ENCODE data around the gene RRP1.

RRP1 gene

DNA sequence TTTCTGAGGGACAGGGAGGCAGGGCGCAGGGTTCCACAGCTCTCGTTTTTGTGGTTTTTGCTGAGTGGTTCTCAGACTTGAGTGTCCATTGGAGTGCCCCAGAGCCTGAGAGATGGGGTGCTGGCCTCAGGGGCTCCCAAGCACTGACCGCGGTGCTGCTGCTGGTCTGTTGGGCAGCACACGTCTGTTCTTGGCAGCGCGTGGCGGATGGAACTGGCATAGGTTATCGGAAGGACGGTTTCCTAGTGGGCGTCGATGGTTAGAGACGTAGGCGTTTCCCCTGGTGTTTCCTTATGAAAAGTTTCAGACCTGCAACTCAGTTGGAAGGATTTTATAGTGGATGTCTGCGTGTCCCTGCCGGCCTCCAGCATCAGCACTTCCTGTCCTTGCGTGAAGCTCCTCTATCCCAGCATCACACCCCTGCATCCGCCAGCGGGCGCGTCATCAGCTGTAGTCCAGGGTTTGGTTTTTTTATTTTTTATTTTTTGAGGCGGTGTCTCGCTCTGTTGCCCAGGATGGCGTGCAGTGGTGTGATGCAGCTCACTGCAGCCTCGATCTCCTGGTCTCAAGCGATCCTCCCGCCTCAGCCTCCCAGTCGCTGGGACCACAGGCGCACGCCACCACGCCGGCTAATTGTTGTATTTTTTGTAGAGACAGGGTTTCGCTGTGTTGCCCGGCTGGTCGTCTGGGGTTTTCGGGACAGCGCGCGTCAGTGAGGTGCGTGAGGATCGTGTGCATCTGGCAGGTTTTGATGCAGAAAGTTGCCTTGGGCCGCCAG, 11.8 kb downstream of the RRP1 start:
- H3K9me3 Mint-ChIP-seq = no peaks in the 10 kb centered on the region
- no peak overlapping the region for H3K4me3 Mint-ChIP-seq
- no peaks in the 10 kb centered on the region for H3K27me3 Mint-ChIP-seq
- H3K4me1 Mint-ChIP-seq = peaks cover 13% of the 10 kb centered on the region
- DNase-seq (no peak), ATAC-seq (no peak)
- peak overlapping the region in 1 of 2 donors; percentile 27 for H3K27ac Mint-ChIP-seq

DNA sequence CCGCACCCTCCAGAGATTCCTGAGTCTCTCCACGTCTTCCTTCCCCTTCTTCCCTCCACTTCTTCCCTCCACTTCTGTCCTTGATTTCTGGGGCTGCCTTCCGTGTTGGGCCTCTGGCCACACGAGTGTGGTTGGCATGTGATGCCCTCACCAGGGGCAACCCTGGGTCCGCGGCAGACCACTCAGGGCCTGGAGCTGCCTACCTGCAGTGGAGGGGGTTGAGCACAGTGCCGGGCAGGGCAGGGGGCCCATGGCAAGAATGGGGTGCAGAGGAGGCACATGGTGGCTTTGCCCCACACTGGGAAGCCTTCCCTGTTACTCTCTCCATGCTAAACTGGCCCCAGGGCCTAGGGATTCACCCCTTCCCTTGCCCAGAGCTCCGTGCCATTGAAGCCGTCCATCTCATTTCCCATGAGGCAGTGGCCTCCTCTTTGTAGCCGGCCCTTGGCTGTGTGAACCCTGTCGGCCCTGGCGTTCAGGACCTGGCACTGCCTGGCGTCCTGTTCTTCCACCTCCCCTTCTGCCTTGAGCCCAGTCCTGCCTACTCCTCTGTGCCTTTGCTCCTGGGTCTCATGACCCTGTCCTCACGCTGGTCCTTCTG, 13.4 kb downstream of the RRP1 start:
- H3K27ac Mint-ChIP-seq = no peak overlapping the region
- no peaks in the 10 kb centered on the region for H3K27me3 Mint-ChIP-seq

DNA sequence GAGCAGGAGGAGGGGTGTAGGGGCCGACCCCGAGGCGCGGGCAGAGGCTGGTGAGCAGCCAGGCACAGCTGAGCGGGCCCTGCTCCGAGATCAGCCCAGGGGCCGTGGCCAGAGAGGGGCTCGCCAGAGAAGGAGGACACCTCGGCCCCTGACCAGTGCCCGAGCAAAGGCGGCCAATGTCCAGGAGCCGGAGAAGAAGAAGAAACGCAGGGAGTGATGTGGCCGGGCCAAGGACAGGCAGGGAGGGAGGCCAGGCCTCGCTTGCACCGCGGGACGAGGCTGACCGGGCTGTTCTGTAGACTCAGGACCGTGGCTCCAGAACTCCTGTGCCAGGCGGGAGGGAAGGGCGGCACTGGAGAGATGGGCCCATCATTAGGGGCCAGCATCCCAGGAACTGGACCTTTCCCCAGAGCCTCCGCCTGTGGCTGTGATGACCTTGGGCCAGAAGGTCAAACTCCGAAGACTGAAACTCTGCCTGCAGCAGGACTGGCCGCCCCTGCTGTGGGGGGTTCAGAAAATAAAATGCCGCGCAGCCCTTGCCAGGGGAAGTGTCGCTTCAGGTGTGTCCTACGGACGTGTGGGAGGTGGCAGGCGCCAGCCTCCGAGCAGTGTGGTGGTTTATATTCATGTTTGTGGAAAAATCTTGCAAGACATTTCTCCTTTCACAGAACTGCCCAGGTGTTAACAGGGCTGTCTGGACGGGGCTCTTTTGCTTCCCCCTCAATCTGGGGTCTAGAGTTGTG, 14.4 kb downstream of the RRP1 start:
- Mint-ChIP-seq H3K4me1 (peaks cover 17% of the 10 kb centered on the region), H3K27me3 (no peaks in the 10 kb centered on the region), H3K9me3 (no peaks in the 10 kb centered on the region), H3K27ac (peak overlapping the region in 1 of 2 donors; percentile 54), H3K4me3 (no peak overlapping the region)
- ATAC-seq (no peak), DNase-seq (no peak)

More for the DNA sequence above, 13.4 kb downstream of the RRP1 start:
- H3K4me3 Mint-ChIP-seq = no peak overlapping the region
- DNase-seq (no peak), ATAC-seq (no peak)
- H3K9me3 Mint-ChIP-seq = no peaks in the 10 kb centered on the region
- H3K4me1 Mint-ChIP-seq = peaks cover 17% of the 10 kb centered on the region

DNA sequence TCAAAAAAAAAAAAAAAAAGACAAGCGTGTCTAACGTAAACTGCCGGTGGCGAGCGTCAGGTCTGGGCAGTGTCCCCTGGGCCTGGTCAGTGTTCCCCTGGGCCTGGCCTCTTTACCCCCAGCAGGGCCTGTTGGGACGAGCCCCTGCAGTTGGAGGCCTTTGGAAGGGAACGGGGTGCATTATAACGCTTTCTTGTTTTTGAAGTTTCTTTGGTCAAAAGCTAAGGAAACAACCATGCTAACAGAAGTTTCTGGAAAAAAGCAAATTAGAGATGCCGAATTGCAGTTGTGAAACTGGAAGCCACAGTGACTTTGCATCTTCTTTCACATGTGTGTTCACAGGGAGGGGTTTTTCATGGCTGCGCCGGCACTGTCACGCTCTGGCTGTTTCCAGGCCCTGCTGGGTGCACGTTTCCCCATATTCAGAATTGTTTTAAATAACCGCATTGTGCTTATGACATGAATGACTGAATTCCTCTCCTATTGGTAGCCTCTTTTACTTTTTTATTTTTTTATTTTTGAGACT, 16.0 kb downstream of the RRP1 start:
- DNase-seq (no peak), ATAC-seq (no peak)
- Mint-ChIP-seq H3K4me1 (peaks cover 17% of the 10 kb centered on the region), H3K27me3 (no peaks in the 10 kb centered on the region), H3K4me3 (no peak overlapping the region), H3K9me3 (no peaks in the 10 kb centered on the region), H3K27ac (peak overlapping the region; percentile 34 to 52)

DNA sequence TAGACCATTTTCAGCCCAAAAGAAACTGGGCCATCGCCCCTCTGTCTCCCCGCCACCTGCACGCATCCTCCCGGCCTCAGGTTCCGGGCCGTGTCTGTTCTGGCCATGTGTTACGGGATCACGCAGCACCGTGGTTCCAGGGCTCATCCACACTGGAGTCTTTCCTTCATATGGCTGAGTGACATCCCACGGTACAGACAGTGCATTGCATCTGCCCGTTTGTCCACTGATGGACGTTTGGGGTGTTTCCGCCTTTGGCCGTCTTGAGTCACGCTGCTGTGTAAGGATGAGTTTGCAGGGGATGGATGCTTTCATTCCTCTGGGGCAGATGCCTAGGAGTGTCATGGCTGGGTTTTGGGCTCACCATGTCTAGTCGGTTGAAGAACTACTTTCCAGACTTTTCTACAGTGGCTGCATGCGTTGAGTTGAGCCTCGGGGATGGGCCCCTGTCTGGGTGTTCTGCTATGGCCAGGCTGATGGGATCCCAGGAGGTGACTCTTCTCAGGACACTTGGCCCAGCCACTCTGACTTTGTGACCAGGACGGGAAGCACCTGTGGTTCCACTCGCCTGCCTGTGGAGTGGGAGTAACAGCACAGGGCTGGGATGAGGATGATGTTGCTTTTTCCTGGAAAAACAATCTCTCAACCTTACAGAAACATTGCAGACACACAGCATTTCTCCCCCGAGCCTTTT, 16.8 kb downstream of the RRP1 start:
- DNase-seq (no peak), ATAC-seq (no peak)
- Mint-ChIP-seq H3K4me1 (peaks cover 25% of the 10 kb centered on the region), H3K27me3 (no peaks in the 10 kb centered on the region), H3K4me3 (no peak overlapping the region), H3K9me3 (no peaks in the 10 kb centered on the region), H3K27ac (peak overlapping the region in 1 of 2 donors; percentile 7)

DNA sequence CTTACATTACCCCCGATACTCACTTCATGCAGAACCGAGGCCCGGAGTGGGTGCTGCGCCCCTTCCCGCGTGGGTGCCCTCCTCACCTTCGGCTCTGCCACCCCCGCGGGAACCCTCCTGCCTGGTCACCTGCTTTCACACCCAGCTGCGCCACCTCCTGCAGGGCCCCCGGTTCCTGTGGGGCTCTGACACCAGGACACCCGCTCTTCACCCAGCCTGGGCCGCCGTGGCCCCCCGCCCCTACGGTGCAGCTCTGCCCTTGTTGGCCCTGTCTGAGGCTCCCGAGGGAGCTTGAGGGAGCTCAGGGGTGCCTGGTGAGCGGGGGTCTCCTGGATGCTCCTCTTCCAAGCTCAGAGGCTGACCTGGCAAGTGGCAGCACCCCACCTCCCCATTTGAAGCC, 19.0 kb downstream of the RRP1 start:
- H3K27me3 Mint-ChIP-seq = no peaks in the 10 kb centered on the region
- no peak for ATAC-seq
- H3K9me3 Mint-ChIP-seq = no peaks in the 10 kb centered on the region
- H3K27ac Mint-ChIP-seq = peak overlapping the region in 1 of 2 donors; percentile 87
- no peak overlapping the region for H3K4me3 Mint-ChIP-seq
- DNase-seq = no peak
- H3K4me1 Mint-ChIP-seq = peaks cover 30% of the 10 kb centered on the region

DNA sequence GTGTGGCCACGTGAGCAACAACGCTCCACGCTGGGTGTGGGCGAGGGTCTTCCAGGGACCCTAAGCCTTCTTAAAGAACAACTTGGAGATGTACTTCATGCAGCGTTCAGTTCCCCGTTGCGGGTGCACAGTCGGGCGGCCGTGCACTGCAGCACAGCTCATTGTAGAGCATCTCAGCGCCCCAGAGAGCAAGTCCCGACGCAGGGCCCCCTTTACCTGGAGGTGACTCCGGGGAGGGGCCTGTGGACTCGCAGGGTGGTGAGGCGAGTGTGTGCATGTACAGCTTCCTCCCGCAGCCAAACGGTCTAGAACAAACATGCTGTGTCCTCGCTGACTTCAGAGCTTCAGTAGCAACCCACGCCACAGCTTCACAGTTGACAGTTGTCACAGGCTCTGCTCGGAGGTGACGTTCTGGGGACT, 19.5 kb downstream of the RRP1 start:
- DNase-seq (no peak), ATAC-seq (no peak)
- Mint-ChIP-seq H3K9me3 (no peaks in the 10 kb centered on the region), H3K27ac (no peak overlapping the region), H3K4me3 (no peak overlapping the region), H3K4me1 (peaks cover 25% of the 10 kb centered on the region), H3K27me3 (no peaks in the 10 kb centered on the region)

DNA sequence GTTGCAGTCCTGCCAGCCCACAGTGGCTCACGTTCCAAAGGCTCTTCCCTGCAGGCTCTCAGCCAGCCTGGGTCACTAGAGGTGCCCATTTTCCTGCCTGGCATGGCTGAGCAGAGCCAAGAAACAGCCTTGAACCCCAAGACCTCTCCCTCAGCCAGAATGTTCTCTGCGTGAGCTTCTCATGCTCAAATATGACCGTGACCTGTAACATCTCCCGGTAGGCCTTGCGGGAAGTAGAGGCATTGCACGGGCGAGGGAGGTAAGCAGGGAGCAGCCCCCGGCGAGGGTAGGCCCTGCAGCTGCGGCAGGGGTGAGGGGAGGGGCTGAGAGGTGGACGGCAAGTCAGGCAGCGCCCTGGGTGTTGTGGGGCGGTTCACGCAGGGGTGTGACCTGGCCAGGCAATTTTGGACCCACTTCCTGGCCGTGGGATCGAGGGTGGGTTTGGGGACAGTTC, 20.0 kb downstream of the RRP1 start:
- peaks cover 25% of the 10 kb centered on the region for H3K4me1 Mint-ChIP-seq
- ATAC-seq (no peak), DNase-seq (no peak)
- no peaks in the 10 kb centered on the region for H3K9me3 Mint-ChIP-seq
- peak overlapping the region in 1 of 2 donors; percentile 77 for H3K27ac Mint-ChIP-seq
- H3K27me3 Mint-ChIP-seq = no peaks in the 10 kb centered on the region
- no peak overlapping the region for H3K4me3 Mint-ChIP-seq

DNA sequence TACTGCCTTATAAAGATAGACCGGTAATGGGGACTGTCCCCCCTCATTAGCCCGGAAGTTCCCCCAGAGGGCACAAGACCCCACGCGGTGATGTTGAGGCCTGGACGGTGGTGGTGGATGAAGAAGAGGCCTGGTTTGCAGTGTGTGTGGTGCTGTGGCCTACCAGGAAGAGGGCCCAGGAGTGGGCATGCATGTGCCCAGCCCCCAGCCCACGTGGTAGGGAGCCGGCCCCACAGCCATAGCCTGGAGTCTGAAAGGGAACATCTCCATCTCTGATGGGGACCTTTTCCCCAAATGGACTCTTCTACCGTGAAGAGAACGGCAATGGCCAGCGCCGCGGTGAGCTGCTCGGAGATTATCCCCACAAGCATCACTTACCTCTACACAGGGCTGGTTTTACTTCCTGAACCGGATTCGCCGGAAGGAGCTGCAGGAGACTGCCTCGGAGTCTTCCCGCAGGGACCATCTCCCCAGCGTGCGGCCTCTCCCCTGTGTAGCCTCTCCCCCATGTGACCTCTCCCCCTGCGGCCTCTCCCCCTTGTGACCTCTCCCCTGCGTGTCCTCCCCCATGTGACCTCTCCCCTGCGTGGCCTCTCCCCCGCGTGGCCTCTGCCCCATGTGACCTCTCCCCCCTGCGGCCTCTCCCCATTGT, 20.6 kb downstream of the RRP1 start:
- no peaks in the 10 kb centered on the region for H3K27me3 Mint-ChIP-seq
- H3K4me1 Mint-ChIP-seq = peaks cover 31% of the 10 kb centered on the region
- no peak overlapping the region for H3K27ac Mint-ChIP-seq
- ATAC-seq (no peak), DNase-seq (no peak)
- no peaks in the 10 kb centered on the region for H3K9me3 Mint-ChIP-seq
- no peak overlapping the region for H3K4me3 Mint-ChIP-seq

DNA sequence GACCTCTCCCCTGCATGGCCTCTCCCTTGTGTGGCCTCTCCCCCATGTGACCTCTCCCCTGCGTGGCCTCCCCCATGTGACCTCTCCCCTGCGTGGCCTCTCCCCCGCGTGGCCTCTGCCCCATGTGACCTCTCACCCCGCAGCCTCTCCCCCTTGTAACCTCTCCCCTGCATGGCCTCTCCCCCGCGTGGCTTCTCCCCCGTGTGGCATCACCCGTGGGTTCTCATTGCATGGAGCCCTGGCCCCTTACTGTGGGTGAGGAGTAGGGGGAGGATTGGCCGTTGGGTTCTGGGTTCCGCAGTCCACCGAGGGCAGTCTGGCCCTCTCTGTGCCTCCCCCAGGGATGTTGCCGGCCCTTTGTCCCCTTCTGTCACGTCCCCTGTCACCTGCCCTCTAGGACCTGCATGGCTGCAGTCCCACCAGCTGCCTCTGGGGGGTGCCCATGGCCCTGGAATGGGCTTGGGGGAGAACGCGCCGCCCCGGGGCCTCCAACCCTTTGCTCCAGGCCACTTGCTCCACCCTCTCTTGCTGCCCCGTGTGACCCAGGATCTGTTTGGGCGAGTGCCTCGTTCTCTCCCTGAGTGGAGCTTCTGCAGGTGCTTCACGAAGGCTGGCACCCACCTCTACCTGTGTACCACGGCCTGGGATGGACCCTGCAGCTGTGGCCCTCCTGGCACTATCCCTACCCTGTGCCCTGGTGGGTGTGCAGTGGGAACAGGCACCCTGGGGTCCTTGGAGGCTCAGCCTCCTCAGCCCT, 21.3 kb downstream of the RRP1 start:
- peak overlapping the region; percentile 30 to 95 for H3K27ac Mint-ChIP-seq
- peak; percentile 89 to 93 for DNase-seq
- no peak overlapping the region for H3K4me3 Mint-ChIP-seq
- peaks cover 34% of the 10 kb centered on the region for H3K4me1 Mint-ChIP-seq
- ATAC-seq = peak; percentile 90
- H3K9me3 Mint-ChIP-seq = no peaks in the 10 kb centered on the region
- H3K27me3 Mint-ChIP-seq = no peaks in the 10 kb centered on the region

DNA sequence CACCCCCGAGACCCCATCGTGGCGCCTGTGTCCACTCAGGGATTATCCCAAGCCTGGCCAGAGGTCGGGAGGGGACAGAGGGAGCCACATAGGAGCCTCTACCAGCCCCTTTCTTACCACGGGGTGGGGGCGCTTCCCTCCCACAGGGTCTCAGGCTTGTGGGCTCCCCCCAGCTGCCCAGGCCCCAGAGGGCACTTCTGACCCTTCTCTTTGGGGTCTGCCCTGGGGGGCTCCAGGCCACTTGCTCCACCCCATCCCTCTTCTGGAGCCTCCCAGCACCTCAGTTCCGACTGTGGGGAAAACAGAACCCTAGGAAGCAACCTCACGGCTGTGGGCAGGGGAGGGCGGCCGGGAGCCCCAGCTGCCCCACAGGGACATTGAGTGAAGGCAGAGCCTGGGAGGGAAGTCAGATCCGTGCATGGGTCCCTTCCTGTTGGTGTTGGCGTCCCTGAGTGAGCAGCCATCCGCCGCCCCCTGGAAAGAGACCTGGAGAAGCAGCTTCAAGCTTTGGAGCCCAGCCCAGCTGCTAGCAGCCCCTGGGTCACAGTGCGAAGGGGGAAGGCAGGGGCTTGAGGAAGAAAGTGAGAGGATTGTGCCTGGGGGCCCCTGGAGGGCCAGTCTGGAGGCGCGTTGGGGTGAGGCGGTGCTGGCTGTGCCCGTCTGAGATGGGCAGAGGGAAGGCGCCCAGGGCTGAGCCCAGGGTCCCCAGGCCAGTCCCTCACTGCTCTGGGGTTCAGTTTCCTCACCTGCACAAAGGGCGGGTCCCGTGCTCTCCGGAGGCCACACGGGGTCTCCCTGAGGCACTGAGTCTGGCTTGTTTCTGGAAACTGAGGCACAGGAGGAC, 22.1 kb downstream of the RRP1 start:
- DNase-seq (no peak), ATAC-seq (peak; percentile 7)
- Mint-ChIP-seq H3K27ac (no peak overlapping the region), H3K4me1 (peaks cover 32% of the 10 kb centered on the region), H3K4me3 (no peak overlapping the region), H3K9me3 (no peaks in the 10 kb centered on the region), H3K27me3 (no peaks in the 10 kb centered on the region)

DNA sequence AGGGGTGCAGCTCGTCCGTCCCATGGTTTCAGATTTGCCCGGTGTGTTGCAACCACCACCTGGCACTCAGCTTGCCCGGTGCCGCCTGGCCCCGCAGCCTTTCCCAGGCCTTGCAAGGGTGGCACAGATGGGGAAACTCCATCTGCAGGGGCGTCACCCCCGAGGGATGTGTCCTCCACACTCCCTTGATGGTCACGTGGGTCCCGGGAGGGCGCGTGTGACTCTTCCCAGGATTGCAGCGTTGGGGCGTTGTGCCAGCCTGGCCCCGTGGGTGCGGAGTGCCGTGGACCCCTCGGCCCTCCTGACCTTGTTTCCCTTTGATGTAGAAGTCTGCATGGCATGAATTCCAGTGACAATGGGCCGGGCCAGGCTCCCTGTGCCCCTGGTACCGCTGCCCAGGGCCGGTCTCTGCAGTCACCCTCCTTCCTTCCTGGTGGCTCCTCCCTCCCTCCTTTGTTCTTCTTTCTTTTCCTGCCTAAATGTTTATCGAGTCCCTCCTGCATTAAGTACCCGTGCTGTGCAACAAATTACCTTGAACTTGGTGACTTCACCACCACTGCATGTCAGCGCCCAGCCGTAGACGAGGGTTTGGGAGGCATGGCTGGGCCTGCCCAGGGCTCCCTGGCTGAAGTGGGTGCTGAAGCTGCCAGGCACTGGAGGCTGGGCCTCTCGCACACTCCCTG, 22.9 kb downstream of the RRP1 start:
- Mint-ChIP-seq H3K9me3 (no peaks in the 10 kb centered on the region), H3K27me3 (no peaks in the 10 kb centered on the region), H3K4me3 (no peak overlapping the region), H3K27ac (peak overlapping the region; percentile 6 to 79), H3K4me1 (peaks cover 31% of the 10 kb centered on the region)
- ATAC-seq (no peak), DNase-seq (no peak)

DNA sequence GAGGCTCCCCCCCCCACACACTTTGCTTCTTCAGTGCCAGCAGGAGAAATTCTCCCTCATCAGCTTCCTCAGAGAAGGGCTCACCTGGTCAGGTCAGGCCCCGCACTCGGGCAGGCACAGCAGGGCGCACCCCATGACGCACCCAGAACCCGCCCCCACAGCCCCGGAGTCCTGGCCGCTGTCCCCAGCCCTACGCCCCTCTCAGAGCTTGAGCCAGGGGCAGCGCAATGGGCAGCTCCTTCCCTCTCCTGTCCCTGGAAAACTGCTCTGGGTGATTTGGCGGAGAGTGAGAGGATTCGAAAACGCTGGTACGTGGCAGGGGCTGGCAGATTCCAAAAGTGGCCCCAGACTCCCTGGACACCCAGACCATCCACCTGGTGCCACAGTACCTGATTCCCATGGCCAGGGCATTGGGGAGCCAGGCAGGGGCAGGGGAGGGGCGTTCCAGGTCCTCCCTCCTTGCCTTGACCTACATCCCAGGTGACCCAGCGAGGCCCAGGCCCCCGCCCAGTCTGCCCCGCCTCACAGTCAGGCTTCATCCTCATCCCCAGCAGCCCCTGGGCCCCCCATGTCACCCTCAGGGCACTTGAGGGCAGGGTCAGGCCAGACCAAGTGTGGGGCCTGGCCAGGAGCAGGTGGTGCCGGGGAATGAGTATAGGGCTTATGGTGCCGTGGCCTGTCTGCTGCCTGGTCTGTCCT, 23.7 kb downstream of the RRP1 start:
- ATAC-seq = no peak
- H3K9me3 Mint-ChIP-seq = no peaks in the 10 kb centered on the region
- H3K4me3 Mint-ChIP-seq = no peak overlapping the region
- no peak for DNase-seq
- H3K4me1 Mint-ChIP-seq = peaks cover 31% of the 10 kb centered on the region
- no peaks in the 10 kb centered on the region for H3K27me3 Mint-ChIP-seq
- no peak overlapping the region for H3K27ac Mint-ChIP-seq
